ENCODE measurements around the gene ATP5F1E. TPM values are rescaled to one million over a fixed set of nuclear protein-coding genes. Genes with fewer than 3 reads are reported as not detected.

Gene ATP5F1E
- total and polyA plus RNA-seq, 2 experiments from 2014 or later = 12.9 to 211 TPM

GRCh38 chr20:59048681-59049030, 16.5 kb upstream of the ATP5F1E start:
- ATAC-seq = no peak
- Histone ChIP-seq H3K9me2 (ENCODE audit: insufficient read depth) (no peaks in the 10 kb centered on the region), H3K27me3 (ENCODE audit: insufficient read depth) (no peaks in the 10 kb centered on the region), H3K27ac (ENCODE audit: low read depth) (no peak overlapping the region), H2AFZ (no peak overlapping the region), H3K36me3 (ENCODE audit: insufficient read depth) (no peaks in the 10 kb centered on the region), H4K20me1 (replicated peaks; ENCODE audit: insufficient read depth) (no peaks in the 10 kb centered on the region), H3K4me2 (no peak overlapping the region), H3K4me1 (ENCODE audit: insufficient read depth) (no peaks in the 10 kb centered on the region), H3F3A (replicated peaks; ENCODE audit: low read depth) (peaks cover 1% of the 10 kb centered on the region; the same call in 1 of the 2 replicates), H3K4me3 (no peak overlapping the region), H3K79me2 (replicated peaks; ENCODE audit: insufficient read depth) (no peaks in the 10 kb centered on the region)
- no peak for DNase-seq (ENCODE audit: low spot score)
- Mint-ChIP-seq H3K36me3 (ENCODE audit: low read depth) (no peaks in the 10 kb centered on the region), H3K27me3 (ENCODE audit: insufficient read depth, low read depth, poor library complexity) (peaks cover 5% of the 10 kb centered on the region), H3K27ac (no peak overlapping the region), H3K4me3 (no peak overlapping the region), H3K4me1 (no peaks in the 10 kb centered on the region), H3K9me3 (no peaks in the 10 kb centered on the region)
- TF ChIP-seq ZNF114 (CRISPR knock-in tag; IDR thresholded peaks at IDR 0.05) (no peak), EZH2phosphoT487 (IDR thresholded peaks at IDR 0.05; ENCODE audit: unreplicated experiment) (no peak), STAT1 (IDR thresholded peaks at IDR 0.05; ENCODE audit: unreplicated experiment) (no peak), ZNF331 (CRISPR knock-in tag; IDR thresholded peaks at IDR 0.05; ENCODE audit: low read depth) (no peak), POLR2AphosphoS5 (IDR thresholded peaks at IDR 0.05; ENCODE audit: low read depth) (no peak), REST (IDR thresholded peaks at IDR 0.05; ENCODE audit: unreplicated experiment) (no peak), NANOG (IDR thresholded peaks at IDR 0.05; ENCODE audit: borderline replicate concordance) (no peak), EZH2 (IDR thresholded peaks at IDR 0.05; ENCODE audit: low read depth, unreplicated experiment) (no peak), CREB1 (CRISPR knock-in tag; IDR thresholded peaks at IDR 0.05; ENCODE audit: low read depth) (no peak), ETS1 (IDR thresholded peaks at IDR 0.05) (no peak), JUNB (IDR thresholded peaks at IDR 0.05; ENCODE audit: unreplicated experiment) (no peak)
- TF ChIP-seq, protein P1, sequence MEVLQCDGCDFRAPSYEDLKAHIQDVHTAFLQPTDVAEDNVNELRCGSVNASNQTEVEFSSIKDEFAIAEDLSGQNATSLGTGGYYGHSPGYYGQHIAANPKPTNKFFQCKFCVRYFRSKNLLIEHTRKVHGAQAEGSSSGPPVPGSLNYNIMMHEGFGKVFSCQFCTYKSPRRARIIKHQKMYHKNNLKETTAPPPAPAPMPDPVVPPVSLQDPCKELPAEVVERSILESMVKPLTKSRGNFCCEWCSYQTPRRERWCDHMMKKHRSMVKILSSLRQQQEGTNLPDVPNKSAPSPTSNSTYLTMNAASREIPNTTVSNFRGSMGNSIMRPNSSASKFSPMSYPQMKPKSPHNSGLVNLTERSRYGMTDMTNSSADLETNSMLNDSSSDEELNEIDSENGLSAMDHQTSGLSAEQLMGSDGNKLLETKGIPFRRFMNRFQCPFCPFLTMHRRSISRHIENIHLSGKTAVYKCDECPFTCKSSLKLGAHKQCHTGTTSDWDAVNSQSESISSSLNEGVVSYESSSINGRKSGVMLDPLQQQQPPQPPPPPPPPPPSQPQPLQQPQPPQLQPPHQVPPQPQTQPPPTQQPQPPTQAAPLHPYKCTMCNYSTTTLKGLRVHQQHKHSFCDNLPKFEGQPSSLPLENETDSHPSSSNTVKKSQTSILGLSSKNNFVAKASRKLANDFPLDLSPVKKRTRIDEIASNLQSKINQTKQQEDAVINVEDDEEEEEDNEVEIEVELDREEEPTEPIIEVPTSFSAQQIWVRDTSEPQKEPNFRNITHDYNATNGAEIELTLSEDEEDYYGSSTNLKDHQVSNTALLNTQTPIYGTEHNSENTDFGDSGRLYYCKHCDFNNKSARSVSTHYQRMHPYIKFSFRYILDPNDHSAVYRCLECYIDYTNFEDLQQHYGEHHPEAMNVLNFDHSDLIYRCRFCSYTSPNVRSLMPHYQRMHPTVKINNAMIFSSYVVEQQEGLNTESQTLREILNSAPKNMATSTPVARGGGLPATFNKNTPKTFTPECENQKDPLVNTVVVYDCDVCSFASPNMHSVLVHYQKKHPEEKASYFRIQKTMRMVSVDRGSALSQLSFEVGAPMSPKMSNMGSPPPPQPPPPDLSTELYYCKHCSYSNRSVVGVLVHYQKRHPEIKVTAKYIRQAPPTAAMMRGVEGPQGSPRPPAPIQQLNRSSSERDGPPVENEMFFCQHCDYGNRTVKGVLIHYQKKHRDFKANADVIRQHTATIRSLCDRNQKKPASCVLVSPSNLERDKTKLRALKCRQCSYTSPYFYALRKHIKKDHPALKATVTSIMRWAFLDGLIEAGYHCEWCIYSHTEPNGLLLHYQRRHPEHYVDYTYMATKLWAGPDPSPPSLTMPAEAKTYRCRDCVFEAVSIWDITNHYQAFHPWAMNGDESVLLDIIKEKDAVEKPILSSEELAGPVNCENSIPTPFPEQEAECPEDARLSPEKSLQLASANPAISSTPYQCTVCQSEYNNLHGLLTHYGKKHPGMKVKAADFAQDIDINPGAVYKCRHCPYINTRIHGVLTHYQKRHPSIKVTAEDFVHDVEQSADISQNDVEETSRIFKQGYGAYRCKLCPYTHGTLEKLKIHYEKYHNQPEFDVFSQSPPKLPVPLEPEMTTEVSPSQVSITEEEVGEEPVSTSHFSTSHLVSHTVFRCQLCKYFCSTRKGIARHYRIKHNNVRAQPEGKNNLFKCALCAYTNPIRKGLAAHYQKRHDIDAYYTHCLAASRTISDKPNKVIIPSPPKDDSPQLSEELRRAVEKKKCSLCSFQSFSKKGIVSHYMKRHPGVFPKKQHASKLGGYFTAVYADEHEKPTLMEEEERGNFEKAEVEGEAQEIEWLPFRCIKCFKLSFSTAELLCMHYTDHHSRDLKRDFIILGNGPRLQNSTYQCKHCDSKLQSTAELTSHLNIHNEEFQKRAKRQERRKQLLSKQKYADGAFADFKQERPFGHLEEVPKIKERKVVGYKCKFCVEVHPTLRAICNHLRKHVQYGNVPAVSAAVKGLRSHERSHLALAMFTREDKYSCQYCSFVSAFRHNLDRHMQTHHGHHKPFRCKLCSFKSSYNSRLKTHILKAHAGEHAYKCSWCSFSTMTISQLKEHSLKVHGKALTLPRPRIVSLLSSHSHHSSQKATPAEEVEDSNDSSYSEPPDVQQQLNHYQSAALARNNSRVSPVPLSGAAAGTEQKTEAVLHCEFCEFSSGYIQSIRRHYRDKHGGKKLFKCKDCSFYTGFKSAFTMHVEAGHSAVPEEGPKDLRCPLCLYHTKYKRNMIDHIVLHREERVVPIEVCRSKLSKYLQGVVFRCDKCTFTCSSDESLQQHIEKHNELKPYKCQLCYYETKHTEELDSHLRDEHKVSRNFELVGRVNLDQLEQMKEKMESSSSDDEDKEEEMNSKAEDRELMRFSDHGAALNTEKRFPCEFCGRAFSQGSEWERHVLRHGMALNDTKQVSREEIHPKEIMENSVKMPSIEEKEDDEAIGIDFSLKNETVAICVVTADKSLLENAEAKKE (CRISPR knock-in tag; IDR thresholded peaks at IDR 0.05) = no peak
- TF ChIP-seq, protein P2, sequence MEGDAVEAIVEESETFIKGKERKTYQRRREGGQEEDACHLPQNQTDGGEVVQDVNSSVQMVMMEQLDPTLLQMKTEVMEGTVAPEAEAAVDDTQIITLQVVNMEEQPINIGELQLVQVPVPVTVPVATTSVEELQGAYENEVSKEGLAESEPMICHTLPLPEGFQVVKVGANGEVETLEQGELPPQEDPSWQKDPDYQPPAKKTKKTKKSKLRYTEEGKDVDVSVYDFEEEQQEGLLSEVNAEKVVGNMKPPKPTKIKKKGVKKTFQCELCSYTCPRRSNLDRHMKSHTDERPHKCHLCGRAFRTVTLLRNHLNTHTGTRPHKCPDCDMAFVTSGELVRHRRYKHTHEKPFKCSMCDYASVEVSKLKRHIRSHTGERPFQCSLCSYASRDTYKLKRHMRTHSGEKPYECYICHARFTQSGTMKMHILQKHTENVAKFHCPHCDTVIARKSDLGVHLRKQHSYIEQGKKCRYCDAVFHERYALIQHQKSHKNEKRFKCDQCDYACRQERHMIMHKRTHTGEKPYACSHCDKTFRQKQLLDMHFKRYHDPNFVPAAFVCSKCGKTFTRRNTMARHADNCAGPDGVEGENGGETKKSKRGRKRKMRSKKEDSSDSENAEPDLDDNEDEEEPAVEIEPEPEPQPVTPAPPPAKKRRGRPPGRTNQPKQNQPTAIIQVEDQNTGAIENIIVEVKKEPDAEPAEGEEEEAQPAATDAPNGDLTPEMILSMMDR (conservative IDR thresholded peaks at IDR 0.05; ENCODE audit: low read depth in 2 of 2) = no peak
